GM10266 (cell line): Measurements from ENCODE around the gene CIDEC.
"Not testable (repeated sequence)": the region's sequence is repeated elsewhere in the genome, so short reads cannot be mapped to it uniquely, and the experiment has no call there.

Source experiments
- DNase-seq: peaks from one replicate; pipeline ENCODE4 v3.0.0; 2012; ENCODE audit errors: extremely low spot score
- TF ChIP-seq, protein P1 (sequence below): IDR thresholded peaks from 2 replicates; pipeline ENCODE4 v1.5.1; 2012; ENCODE audit warnings: mild to moderate bottlenecking, low read depth; ENCODE audit not compliant: control insufficient read depth, insufficient read depth; ENCODE audit errors: missing control alignments

Gene CIDEC

DNA sequence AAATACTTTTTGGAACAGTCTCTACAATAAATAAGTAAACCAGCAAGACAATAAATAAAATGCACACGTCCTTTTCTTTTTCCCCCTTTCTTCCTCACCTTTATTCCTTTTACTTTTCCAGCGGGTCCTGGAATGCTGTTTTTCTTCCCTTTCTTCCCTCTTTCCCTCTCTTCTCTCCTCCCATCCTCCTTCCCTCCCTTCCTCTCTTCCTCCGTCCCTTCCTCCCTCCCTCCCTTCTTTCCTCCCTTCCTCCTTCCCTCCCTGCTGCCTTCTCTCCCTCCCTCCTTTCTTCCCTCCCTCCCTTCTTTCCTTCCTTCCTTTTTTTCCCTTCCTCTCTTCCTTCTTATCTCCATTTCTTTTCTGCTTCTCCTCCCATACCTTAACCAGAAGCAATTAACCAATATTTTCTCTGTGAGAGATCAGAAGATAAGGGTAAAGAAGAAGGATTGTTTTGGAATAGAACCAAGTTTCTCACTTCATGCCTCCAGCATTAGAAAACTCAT is 19.3 kb upstream of the CIDEC start:
- no peak for DNase-seq
- TF ChIP-seq, protein P1, sequence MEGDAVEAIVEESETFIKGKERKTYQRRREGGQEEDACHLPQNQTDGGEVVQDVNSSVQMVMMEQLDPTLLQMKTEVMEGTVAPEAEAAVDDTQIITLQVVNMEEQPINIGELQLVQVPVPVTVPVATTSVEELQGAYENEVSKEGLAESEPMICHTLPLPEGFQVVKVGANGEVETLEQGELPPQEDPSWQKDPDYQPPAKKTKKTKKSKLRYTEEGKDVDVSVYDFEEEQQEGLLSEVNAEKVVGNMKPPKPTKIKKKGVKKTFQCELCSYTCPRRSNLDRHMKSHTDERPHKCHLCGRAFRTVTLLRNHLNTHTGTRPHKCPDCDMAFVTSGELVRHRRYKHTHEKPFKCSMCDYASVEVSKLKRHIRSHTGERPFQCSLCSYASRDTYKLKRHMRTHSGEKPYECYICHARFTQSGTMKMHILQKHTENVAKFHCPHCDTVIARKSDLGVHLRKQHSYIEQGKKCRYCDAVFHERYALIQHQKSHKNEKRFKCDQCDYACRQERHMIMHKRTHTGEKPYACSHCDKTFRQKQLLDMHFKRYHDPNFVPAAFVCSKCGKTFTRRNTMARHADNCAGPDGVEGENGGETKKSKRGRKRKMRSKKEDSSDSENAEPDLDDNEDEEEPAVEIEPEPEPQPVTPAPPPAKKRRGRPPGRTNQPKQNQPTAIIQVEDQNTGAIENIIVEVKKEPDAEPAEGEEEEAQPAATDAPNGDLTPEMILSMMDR: no peak

DNA sequence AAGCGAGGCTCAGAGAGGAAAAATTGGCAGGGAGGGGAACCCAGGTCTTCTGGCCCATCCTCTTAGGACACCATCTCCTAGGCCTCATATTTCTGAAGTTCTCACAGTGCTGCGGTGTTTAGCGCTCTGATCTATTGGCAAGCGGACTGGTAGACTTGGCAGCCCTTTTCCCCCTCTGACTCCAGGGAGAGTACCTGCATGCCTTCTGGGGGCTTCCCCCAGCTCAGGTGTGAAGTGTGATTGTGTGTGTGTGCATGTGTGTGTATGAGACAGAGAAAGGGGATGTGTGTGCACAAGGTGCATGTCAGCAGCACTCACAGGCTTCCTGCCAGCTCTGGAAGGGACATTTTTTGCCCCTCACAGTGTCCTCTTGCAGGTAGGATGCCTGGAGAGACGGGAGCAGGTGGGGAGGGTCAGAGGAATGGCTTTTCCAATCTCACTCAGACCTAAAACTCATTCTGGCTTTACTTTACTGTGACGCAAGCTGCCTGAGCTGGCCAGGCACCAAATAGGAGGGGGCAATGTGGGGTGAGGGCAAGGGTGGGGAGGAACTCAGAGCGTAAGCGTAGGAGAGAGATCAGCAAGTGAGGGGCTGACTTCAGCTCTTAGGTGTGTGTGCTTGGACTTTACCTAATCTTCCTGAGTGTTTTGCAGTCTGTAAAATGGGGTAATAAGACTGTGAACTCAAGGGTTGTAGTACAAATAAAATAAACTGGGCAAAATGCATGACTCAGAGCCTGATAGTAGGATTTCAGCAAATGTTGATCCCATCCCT is 18.6 kb upstream of the CIDEC start:
- no peak for DNase-seq
- TF ChIP-seq, protein P1: no peak

DNA sequence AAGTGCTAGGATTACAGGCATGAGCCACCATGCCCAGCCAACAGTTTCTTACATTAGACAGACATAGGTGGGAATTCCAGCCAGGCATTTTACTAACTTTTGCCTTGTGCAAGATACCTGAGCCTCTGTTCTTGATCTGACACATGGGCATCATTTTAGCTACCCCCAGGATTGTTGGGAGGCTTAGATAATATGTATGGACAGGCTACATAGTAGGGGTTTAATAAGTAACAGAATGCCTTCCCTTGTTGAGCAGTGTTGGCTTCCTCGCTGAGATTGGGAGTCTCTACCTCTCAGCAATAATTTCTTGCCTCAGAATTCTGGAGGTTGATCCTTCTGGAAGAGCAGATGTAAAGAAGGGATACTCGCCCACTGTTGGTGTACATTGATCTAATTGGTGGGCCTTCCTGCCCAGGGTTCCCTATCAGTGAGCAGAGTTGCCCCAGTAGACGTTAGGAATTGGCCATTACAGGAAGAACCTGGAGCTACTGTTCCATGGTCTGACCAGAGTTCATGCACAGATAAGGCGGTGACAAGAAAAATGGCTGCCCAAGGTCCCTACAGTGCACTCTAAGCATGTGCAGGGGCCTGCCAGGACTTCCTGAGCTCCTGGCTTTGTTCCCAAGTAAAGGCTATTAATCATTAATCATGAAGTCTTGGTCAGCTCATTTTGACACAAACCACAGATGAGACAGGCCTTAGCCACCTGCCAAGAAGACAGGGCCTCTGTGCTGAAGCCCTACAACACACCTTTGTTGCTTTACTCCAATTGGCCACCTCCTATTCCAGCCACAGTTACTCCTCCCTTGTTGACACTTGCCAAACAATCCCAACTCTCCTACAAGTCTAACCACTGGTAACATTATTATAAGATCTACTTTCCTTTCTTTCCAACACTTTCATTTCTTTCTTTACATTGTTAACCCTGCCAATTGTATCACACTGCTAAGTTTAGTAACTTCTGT is 17.6 kb upstream of the CIDEC start:
- DNase-seq: no peak

DNA sequence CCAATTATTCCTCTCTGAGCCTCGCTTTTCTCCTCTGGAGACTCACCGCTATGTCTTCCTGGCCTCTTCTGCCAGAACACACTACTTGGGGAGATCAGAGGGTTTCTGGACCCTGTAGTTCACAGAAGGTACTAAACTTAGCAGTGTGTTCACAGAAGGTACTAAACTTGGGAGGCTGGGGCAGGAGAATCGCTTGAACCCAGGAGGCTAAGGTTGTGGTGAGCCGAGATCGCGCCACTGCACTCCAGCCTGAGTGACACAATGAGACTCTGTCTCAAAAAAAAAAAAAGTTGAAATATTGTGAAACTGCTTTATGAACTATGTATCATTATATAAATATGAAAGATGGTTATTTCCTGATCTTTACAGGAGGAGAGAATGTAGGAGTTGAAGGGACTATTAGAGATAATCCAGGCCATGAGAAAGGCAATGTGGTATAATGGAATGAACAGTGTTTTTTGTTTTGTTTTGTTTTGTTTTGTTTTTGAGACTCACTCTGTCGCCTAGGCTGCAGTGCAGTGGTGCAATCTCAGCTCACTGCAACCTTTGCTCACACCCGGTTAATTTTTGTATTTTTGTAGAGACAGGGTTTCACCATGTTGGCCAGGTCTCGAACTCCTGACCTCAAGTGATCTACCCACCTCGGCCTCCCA is 16.8 kb upstream of the CIDEC start:
- not testable (repeated sequence) for DNase-seq

More for the DNA sequence above, 17.6 kb upstream of the CIDEC start:
- TF ChIP-seq, protein P1: no peak

DNA sequence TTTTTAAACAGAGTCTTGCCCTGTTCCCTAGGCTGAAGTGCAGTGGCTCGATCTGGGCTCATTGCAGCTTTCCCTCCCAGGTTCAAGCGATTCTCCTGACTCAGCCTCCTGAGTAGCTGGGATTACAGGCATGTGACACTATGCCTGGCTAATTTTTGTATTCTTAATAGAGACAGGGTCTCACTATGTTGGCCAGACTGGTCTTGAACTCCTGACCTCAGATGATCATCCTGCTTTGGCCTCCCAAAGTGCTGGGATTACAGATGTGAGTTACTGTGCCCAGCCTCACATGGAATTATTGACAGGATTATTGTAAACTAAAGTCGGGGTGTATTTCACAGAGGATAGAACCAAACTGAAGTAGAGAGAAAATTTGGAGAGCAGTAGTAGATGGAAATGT is 15.7 kb upstream of the CIDEC start:
- DNase-seq: not testable (repeated sequence)

DNA sequence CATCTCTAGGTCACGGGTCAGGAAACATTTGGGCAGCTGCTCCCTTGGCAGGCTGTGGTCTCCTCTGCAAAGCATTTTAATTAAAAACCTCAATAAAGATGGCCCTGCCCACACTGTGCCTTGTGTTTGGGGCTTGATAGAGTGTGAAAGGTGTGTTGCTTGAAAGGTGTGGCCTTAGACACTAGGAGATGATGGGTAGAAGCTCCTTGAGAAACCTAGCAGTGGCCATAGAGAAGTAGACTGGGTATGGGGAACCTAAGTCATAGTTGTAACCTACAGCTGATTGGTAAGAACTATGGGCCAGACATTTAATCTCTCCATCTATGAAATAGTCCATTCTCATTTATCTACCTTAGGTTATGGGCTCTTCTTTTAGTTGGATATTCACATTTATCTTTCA is 13.7 kb upstream of the CIDEC start:
- TF ChIP-seq, protein P1: no peak
- DNase-seq: no peak

DNA sequence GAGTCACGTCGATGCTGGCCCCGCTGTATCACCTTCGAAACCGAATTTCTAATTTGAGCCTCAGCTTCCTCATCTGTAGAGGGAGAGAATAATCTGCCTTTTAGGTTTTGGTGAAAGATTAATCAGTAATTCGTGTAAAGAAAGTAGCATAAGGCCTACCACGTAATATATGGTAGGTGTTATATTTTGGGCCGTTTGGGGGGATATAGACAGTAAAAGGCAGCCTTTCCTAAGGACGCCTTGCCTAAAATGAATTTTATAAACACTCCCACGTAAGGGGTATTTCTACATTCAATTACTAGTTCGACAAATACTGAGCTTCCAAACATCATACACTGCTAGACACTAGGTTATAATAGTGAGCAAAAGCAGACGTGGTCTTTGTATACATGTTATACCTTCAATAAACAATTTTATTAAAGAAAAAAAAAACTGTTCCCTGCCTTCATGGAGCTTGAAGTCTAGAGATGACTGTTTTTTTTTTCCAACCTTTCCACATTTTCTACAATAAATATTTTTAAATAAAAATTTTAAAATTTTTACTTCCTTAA is 11.1 kb upstream of the CIDEC start:
- no peak for DNase-seq
- TF ChIP-seq, protein P1: no peak
